ENCODE data around the gene GPATCH1.

Gene GPATCH1

GRCh38 chr19:33175886-33176669 is 95.1 kb downstream of the GPATCH1 start:
- no peak for TF ChIP-seq CTCF (IDR thresholded peaks at IDR 0.05; ENCODE audit: borderline replicate concordance, control extremely low read depth, extremely low read depth, insufficient read depth, missing control alignments)
- no peak for DNase-seq (ENCODE audit: low spot score)
- in situ Hi-C loops (cut with MboI; ENCODE audit: low sequenced_read_pairs, unreplicated experiment) = no loop called here

DNA sequence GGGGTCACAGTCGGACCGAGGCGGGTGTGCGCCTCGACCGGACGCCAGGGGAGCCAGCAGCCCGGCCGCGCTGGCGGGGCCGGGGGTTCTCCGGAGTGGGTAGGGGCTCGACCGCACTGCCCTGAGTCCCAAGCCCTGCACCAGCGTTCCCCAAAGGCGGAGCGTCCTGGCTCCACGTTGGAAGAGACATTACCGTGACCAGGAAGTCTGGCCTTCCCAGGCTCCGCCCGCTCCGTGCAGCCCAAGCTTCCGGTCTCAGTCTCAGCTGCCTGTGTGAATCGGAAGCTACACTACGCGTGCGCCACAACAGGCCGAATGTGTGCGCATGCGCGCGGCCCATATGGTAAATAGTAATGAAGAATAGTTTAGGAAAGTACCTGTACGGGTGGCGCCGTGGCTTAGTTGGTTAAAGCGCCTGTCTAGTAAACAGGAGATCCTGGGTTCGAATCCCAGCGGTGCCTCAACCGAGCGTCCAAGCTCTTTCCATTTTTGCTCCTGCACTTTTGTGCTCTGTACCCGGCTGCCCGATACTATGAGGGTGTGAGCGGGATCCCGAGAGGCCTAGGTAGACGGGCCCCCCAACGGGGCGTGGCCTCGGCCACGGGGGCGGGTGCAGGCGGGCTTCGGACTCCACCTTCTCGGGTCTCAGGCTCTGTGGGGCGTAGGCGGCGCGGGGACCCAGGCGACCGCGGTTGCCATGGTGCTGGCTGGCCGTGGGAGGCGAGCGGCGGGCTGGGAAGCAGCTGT is 95.9 kb downstream of the GPATCH1 start:
- in situ Hi-C loops (cut with MboI; ENCODE audit: low sequenced_read_pairs, unreplicated experiment) = no loop called here
- TF ChIP-seq CTCF (IDR thresholded peaks at IDR 0.05; ENCODE audit: borderline replicate concordance, control extremely low read depth, extremely low read depth, insufficient read depth, missing control alignments) = no peak
- DNase-seq (ENCODE audit: low spot score) = peak; percentile 98

- in situ Hi-C loops (cut with MboI; ENCODE audit: low sequenced_read_pairs, unreplicated experiment) = no loop called here
- peak; percentile 42 for TF ChIP-seq CTCF (IDR thresholded peaks at IDR 0.05; ENCODE audit: borderline replicate concordance, control extremely low read depth, extremely low read depth, insufficient read depth, missing control alignments)
- DNase-seq (ENCODE audit: low spot score) = peak; percentile 66
Measured at GRCh38 chr19:33177417-33177979, 96.5 kb downstream of the GPATCH1 start.

Measured in GM13976 (cell line).